Sigmoid colon (tissue), 3 donors: ENCODE data around the gene NOX5.

Source experiments
- CTCF ChIP-seq, 4 experiments: fragments of 450-650 bp in 3 of 4; fragments of 200-600 bp in 1 of 4; IDR thresholded peaks; one replicate each; pipeline ENCODE4 v1.5.1; 2016 to 2019; ENCODE audit warnings: antibody characterized with exemption in 4 of 4, mild to moderate bottlenecking in 3 of 4, moderate library complexity in 2 of 4
- POLR2A ChIP-seq, 2 donors: fragments of 450-650 bp; IDR thresholded peaks; one replicate each; pipeline ENCODE4 v1.6.1; 2016; ENCODE audit warnings: antibody characterized with exemption in 2 of 2, mild to moderate bottlenecking in 2 of 2, moderate library complexity in 2 of 2

- TF ChIP-seq CTCF (IDR thresholded peaks at IDR 0.05) (no peak), POLR2A (IDR thresholded peaks at IDR 0.05) (no peak)
These were observed 20.3 kb upstream of the NOX5 start for GRCh38 chr15:68994149-68994548.
